ENCODE measurements around the gene JPH3. TPM values are rescaled to one million over a fixed set of nuclear protein-coding genes. Genes with fewer than 3 reads are reported as not detected.

JPH3 gene
- total RNA-seq, 1 experiment from 2014 or later, result 0.11 TPM

DNA sequence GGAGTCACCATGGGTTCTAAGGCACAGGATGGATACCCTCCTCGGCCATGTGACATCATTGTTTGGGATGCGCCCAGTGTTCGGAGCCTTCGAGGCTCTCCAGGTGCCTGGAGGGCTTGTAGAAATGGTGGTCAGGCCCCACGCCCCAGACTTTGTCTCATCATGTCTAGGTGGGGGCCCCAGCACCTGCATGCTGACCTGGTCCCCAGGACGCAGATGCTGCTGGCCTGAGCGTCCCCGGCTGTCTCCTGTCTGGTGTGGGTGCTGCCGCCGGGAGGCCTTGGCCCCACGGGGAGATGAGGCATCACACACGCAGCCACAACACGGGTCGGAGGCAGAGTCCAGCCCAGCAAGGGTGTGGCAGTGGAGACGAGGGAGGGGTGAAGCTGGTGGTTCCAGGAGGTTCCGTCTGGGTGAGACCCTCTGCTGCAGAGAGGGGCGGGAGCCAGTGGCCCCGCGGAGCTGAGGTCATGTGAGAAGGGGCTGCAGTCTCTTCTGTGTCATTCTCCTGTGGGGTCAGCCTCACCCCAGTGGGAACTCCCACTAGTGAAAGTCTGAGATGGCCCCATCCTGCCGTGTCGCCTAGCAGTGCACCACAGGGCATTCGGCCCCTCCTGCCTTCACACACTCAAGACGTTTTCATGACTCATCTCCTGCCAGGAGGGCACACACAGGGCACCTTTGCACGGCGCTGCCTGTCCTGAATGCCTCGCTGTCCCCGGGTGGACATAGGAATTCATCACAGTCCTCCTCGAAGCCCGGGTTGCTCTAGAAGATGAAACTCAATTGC is 46.6 kb downstream of the JPH3 start:
- Histone ChIP-seq H3K27me3 (replicated peaks) (peaks cover 56% of the 10 kb centered on the region), H3K9me3 (replicated peaks) (no peaks in the 10 kb centered on the region)
- DNase-seq (ENCODE audit: low read depth in 1 of 2, low spot score in 2 of 2), result no peak

DNA sequence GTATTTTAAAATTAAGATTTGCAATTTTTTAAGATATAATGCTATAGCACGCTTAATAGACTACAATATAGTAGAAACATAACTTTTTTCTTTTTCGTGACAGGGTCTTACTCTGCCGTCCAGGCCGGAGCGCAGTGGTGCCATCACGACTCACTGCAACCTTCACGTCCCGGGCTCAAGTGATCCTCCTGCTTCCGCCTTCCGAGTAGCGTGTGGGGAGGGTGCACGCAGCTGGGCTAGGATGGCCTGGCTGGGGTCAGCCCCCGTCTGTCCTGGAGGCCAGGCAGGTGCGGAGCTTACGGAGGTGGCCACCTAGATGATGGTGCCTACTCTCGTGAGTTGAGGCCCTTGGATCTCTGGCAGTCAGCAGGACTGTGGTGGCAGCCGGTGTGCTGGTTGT is 50.1 kb downstream of the JPH3 start:
- no peak for DNase-seq (ENCODE audit: low read depth in 1 of 2, low spot score in 2 of 2)

More for the DNA sequence above, 46.6 kb downstream of the JPH3 start:
- H3K4me1 ChIP-seq (replicated peaks), result no peaks in the 10 kb centered on the region
- H3K4me3 ChIP-seq, result no peak overlapping the region
- no peaks in the 10 kb centered on the region for H3K36me3 ChIP-seq
- no peak overlapping the region for H3K27ac ChIP-seq

DNA sequence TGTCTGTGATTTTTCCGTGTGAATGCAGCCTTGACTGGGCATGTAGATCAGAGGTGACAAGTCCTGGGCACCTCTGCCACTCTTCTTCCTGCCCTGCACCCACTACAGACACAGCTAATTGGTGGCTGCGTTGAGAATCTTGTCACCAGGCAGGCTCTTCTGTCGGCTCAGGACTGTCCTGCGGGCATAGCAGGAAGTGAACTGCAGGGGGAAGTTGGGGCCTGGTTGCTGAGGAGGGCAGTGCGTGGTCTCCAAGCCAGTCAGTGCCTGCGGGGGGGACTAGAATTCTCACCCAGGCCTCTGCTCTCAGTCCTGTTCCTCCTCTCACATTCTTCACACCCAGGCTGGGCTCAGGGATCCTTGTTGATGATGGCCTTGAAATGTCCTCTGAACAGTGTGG is 50.5 kb downstream of the JPH3 start:
- no peak overlapping the region for H3K4me3 ChIP-seq
- H3K27ac ChIP-seq, result no peak overlapping the region
- no peak for DNase-seq (ENCODE audit: low read depth in 1 of 2, low spot score in 2 of 2)
- peaks cover 67% of the 10 kb centered on the region for H3K27me3 ChIP-seq (replicated peaks)
- no peaks in the 10 kb centered on the region for H3K9me3 ChIP-seq (replicated peaks)
- H3K36me3 ChIP-seq, result no peaks in the 10 kb centered on the region
- no peaks in the 10 kb centered on the region for H3K4me1 ChIP-seq (replicated peaks)

More for the DNA sequence above, 50.1 kb downstream of the JPH3 start:
- H3K36me3 ChIP-seq, result no peaks in the 10 kb centered on the region
- H3K27ac ChIP-seq, result no peak overlapping the region
- peaks cover 69% of the 10 kb centered on the region for H3K27me3 ChIP-seq (replicated peaks)
- H3K4me3 ChIP-seq, result no peak overlapping the region
- no peaks in the 10 kb centered on the region for H3K4me1 ChIP-seq (replicated peaks)
- no peaks in the 10 kb centered on the region for H3K9me3 ChIP-seq (replicated peaks)

DNA sequence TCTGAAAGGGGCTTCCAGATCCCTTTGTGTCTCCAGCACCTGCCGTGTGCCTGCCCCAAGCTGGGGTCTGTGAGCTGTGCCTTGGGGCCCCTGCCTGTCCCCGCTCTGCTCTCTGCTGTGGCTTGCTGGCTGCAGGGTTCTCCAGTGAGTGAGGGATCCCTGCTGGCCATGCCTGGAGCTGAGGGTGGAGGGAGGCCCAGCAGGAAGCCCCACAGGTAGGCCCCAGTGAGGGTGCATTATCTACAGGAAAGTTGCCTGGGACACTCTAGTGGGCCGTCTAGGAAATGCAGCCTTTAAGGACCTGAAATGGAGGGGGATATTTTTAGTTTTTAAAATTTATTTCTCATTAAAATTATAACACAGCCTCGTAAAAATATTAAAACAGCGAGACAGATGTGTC is 50.9 kb downstream of the JPH3 start:
- no peaks in the 10 kb centered on the region for H3K4me1 ChIP-seq (replicated peaks)
- DNase-seq (ENCODE audit: low read depth in 1 of 2, low spot score in 2 of 2), result no peak
- no peaks in the 10 kb centered on the region for H3K9me3 ChIP-seq (replicated peaks)
- peaks cover 62% of the 10 kb centered on the region for H3K27me3 ChIP-seq (replicated peaks)
- H3K36me3 ChIP-seq, result no peaks in the 10 kb centered on the region
- no peak overlapping the region for H3K4me3 ChIP-seq
- no peak overlapping the region for H3K27ac ChIP-seq

DNA sequence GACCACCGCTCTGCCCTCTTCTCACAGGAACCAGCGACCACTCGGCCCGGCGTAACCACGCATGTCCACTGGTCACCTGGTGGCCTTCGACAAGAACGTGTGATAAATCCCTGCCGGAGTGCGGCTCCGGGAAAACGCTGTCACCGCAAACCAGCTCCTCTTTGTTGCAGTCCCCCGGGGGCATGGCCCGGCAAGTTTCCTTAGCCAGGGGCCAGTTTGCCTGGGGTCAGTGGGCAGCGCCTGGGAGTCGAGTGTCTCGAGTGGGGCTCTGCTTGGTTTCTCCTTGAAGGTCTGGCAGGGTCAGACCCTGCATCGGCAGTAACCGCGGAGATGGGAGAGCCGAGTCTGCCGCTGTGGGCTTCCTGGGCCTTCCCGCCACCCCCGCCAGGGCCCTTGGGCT is 52.5 kb downstream of the JPH3 start:
- Histone ChIP-seq H3K4me3 (no peak overlapping the region), H3K4me1 (replicated peaks) (no peaks in the 10 kb centered on the region), H3K9me3 (replicated peaks) (no peaks in the 10 kb centered on the region), H3K36me3 (no peaks in the 10 kb centered on the region), H3K27me3 (replicated peaks) (peaks cover 47% of the 10 kb centered on the region), H3K27ac (no peak overlapping the region)
- DNase-seq (ENCODE audit: low read depth in 1 of 2, low spot score in 2 of 2), result no peak

DNA sequence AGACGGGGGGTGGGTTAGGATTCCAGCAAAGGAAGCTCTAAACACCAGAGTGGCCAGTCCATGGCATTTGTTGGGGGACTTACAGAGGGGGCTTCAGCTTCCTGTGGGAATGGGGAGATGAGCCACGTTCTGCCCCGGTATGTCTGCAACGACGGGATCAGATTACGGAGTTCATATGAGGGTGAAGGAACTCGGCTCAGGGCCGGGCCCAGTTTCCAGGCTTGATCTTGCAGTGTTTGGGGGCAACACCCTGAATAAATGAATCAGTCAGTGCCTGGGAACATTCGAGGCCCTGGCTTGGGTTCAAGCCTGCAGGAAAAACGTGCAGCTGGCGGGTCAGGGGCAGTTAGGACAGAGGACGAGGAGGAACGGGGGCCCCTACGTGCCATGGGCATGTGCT is 54.0 kb downstream of the JPH3 start:
- no peak overlapping the region for H3K4me3 ChIP-seq
- H3K27ac ChIP-seq, result no peak overlapping the region
- H3K27me3 ChIP-seq (replicated peaks), result peaks cover 46% of the 10 kb centered on the region
- H3K36me3 ChIP-seq, result no peaks in the 10 kb centered on the region
- H3K9me3 ChIP-seq (replicated peaks), result no peaks in the 10 kb centered on the region
- DNase-seq (ENCODE audit: low read depth in 1 of 2, low spot score in 2 of 2), result no peak
- H3K4me1 ChIP-seq (replicated peaks), result no peaks in the 10 kb centered on the region

DNA sequence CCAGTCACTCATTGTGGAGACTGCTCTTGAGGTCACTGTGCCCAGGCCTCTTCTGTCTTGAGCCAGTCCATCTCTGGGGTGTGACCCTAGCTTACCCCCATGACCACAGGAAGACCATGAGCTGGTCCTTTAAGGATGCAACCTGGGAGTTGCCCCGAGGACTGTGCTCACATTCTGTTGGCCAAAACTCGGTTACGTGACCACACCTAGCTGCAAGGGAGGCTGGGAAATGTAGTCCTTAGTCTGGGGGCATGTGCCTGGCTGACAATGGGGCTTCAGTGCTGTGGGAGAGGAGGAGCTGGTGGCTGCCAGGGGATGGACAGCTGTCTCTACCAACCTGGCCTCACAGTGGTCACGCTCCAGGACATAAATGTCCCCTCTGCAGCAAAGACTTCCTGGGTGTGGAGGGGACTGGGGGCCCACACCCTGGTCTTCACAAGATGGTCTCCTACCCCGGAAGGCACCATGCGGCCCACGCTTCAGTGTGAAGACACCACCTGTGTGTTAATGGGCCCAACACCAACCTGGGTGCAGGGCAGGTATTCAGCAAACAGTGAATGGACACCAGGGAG is 55.4 kb downstream of the JPH3 start:
- no peaks in the 10 kb centered on the region for H3K4me1 ChIP-seq (replicated peaks)
- H3K27ac ChIP-seq, result no peak overlapping the region
- H3K36me3 ChIP-seq, result no peaks in the 10 kb centered on the region
- H3K9me3 ChIP-seq (replicated peaks), result no peaks in the 10 kb centered on the region
- peaks cover 56% of the 10 kb centered on the region for H3K27me3 ChIP-seq (replicated peaks)
- no peak for DNase-seq (ENCODE audit: low read depth in 1 of 2, low spot score in 2 of 2)
- no peak overlapping the region for H3K4me3 ChIP-seq

DNA sequence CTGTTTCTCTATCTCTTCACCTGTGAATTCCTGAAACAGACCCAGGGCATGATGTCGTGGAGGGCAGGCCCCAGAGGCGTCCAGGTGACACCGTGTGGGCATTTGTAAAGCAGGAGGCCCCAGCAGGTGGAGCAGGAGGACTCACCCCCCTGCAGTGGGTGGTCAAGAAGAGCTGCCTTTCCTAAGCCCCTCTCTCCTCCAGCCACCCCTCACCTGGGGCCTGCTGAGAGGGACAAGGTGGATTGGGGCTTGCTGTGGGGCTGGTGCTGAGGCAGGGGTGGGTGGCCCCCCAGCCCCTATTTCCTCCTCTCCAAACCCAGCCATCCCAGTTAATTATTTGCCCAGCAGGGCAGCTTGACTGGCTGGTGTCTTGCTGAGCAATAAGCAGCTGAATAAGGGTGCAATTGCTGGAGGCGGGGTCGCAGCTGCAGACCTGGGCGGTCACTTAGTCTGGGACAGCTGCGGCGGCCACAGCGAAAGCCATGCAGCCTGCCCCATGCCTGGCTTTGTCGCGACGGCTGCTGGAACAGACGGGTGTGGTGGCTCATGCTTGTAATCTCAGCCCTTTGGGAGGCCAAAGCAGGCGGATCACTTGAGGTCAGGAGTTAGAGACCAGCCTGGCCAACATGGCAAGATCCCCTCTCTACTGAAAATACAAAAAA is 56.4 kb downstream of the JPH3 start:
- no peak overlapping the region for H3K4me3 ChIP-seq
- no peak for DNase-seq (ENCODE audit: low read depth in 1 of 2, low spot score in 2 of 2)
- peaks cover 63% of the 10 kb centered on the region for H3K27me3 ChIP-seq (replicated peaks)

DNA sequence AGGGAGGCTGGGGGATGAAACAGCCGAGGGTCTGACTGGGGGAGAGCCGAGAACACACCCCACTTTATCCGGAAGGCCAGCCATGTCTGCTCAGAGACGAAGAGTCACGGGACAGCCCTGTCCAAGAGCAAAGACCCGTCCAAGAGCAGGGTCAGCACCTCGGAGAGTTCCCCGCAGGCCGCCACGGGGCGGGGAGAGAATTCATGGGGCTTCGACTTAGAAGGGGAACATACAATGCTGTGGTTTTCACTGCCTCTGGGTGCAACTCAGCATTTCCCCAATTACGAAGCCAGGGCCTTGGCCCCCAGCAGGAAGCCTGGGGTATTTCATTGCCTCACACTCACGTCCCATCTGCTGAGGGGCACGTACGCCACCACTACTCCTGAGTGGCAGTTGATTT is 59.3 kb downstream of the JPH3 start:
- H3K36me3 ChIP-seq, result no peaks in the 10 kb centered on the region
- H3K27ac ChIP-seq, result no peak overlapping the region
- H3K4me1 ChIP-seq (replicated peaks), result no peaks in the 10 kb centered on the region
- H3K9me3 ChIP-seq (replicated peaks), result no peaks in the 10 kb centered on the region
- no peak overlapping the region for H3K4me3 ChIP-seq
- H3K27me3 ChIP-seq (replicated peaks), result peaks cover 58% of the 10 kb centered on the region
- DNase-seq (ENCODE audit: low read depth in 1 of 2, low spot score in 2 of 2), result peak; percentile 26 to 64

More for the DNA sequence above, 56.4 kb downstream of the JPH3 start:
- no peaks in the 10 kb centered on the region for H3K9me3 ChIP-seq (replicated peaks)
- no peaks in the 10 kb centered on the region for H3K36me3 ChIP-seq
- no peaks in the 10 kb centered on the region for H3K4me1 ChIP-seq (replicated peaks)
- no peak overlapping the region for H3K27ac ChIP-seq

DNA sequence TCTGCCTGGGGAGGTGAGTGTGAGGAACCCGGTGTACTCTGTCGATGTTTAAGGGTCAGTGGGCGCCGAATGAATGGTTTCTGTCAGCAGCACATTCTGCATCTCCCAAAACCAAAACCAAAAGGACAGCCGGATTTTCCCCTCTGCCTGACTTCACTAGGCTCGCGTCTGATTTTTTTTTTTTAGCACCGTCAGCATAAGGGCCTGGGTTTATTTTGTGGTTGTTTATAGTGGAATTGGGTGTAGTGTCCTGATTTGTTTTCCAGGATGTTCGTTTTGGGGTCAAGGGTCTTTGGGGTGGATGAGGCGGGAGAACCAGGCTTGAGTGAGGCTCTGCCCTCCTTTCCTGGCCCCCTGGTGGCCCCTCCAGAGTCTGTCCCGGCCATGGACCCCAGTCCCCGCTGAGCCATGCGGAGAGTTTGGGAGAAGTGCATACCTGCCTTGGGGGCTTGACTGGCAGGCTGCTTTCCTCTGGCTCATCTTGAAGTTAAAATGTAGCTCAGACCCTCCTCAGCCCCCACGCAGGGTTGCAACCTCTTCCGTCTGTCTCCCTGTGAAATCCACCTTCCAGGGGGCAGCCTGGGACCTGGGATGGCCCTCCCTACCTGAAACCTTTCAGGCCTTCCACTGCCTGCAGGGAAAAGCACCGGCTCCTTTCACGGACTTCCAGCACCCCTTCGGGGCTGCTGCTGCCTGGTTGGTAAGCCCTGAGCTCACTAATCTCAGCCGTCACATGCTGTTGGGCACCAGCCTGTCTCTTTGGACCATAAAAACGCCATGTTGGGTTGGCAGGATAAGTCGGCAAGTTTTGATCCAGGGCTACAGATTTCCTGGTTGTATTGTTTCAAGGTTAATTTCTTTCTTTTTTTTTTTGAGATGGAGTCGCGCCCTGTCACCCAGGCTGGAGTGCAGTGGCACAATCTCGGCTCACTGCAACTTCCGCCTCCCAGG is 60.2 kb downstream of the JPH3 start:
- H3K9me3 ChIP-seq (replicated peaks), result no peaks in the 10 kb centered on the region
- DNase-seq (ENCODE audit: low read depth in 1 of 2, low spot score in 2 of 2), result no peak

DNA sequence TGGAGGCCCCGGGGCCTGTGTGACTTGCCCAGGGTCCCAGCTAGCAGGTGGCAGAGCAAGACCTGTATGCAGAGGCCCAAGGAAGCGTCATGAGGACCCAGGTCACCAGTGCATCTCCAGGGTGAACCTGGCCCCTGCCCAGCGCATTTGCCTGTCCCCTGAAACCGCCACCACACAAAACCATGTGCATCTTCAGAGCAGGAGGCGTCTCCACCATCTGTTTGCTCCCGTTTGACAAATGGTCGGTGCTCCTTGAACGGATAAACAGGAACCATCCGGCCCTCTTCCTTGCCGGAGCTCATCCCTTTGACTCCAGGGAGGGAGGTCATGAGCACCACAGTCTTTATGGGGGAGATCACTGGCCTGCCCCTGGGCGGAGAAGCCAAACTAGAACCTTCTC is 62.5 kb downstream of the JPH3 start:
- Histone ChIP-seq H3K36me3 (no peaks in the 10 kb centered on the region), H3K9me3 (replicated peaks) (no peaks in the 10 kb centered on the region), H3K4me1 (replicated peaks) (no peaks in the 10 kb centered on the region), H3K4me3 (no peak overlapping the region), H3K27ac (no peak overlapping the region), H3K27me3 (replicated peaks) (peaks cover 72% of the 10 kb centered on the region)
- no peak for DNase-seq (ENCODE audit: low read depth in 1 of 2, low spot score in 2 of 2)

More for the DNA sequence above, 60.2 kb downstream of the JPH3 start:
- H3K4me3 ChIP-seq, result no peak overlapping the region
- no peaks in the 10 kb centered on the region for H3K4me1 ChIP-seq (replicated peaks)
- H3K36me3 ChIP-seq, result no peaks in the 10 kb centered on the region
- H3K27ac ChIP-seq, result no peak overlapping the region
- peaks cover 55% of the 10 kb centered on the region for H3K27me3 ChIP-seq (replicated peaks)

DNA sequence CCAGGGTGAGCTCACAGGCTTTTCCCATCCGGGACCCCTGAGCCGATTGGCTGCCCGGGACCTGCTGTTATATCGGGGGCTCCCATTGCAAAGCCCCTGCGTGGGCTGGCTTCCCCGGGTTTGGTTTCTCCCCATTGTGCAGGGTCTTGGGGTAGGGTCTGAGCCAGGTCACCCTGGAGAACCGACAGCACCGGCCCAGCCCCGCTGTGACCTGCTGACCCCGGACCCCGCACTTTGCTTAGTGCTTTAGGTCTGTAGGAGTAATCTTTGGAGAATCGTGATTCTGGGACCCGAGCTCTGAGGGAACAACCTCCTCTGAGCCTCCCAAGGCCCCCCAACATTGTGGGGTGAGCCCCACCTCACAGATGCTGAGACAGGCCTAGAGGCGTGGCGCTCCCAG is 62.9 kb downstream of the JPH3 start:
- peaks cover 69% of the 10 kb centered on the region for H3K27me3 ChIP-seq (replicated peaks)
- no peaks in the 10 kb centered on the region for H3K9me3 ChIP-seq (replicated peaks)
- no peak overlapping the region for H3K4me3 ChIP-seq
- H3K27ac ChIP-seq, result no peak overlapping the region
- H3K4me1 ChIP-seq (replicated peaks), result no peaks in the 10 kb centered on the region
- DNase-seq (ENCODE audit: low read depth in 1 of 2, low spot score in 2 of 2), result no peak
- H3K36me3 ChIP-seq, result no peaks in the 10 kb centered on the region

DNA sequence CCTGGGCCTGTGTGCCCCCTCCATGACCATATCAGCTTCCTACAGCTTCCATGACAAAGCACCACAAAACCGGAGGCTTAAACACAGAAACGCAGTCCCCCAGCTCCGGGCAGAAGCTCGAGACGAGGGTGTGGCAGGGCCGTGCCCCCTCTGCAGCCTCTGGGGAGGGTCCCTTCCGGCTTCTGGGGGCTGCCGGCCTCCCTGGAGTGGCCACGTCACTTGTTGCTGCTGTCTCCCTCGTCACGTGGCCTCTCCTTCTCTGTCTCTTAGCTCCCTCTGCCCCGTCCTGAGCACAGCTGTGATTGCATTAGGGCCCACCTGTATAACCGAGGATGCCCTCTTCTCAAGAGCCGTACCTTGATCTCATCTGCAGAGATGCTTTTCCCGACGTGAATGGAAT is 64.6 kb downstream of the JPH3 start:
- Histone ChIP-seq H3K36me3 (no peaks in the 10 kb centered on the region), H3K4me3 (no peak overlapping the region), H3K9me3 (replicated peaks) (no peaks in the 10 kb centered on the region), H3K27me3 (replicated peaks) (peaks cover 61% of the 10 kb centered on the region), H3K27ac (no peak overlapping the region), H3K4me1 (replicated peaks) (no peaks in the 10 kb centered on the region)
- DNase-seq (ENCODE audit: low read depth in 1 of 2, low spot score in 2 of 2), result no peak
